Measurements from ENCODE around the gene WDR62. TPM values are rescaled to one million over a fixed set of nuclear protein-coding genes. Genes with fewer than 3 reads are reported as not detected.

Gene WDR62
- total RNA-seq, 1 donor from 2014 or later: 4.3 TPM

GRCh38 chr19:36140304-36141038, 85.8 kb downstream of the WDR62 start:
- peak; percentile 85 for DNase-seq

GRCh38 chr19:36141039-36141927, 86.6 kb downstream of the WDR62 start:
- DNase-seq: peak; percentile 89

- no peak for DNase-seq
Observed at GRCh38 chr19:36142046-36142445, 87.3 kb downstream of the WDR62 start.

- no peak for DNase-seq
Observed at GRCh38 chr19:36142496-36142895, 87.8 kb downstream of the WDR62 start.

GRCh38 chr19:36144624-36145023, 89.9 kb downstream of the WDR62 start:
- no peak for DNase-seq

GRCh38 chr19:36149673-36150406, 95.1 kb downstream of the WDR62 start:
- peak; percentile 28 for DNase-seq

GRCh38 chr19:36150586-36150985, 95.9 kb downstream of the WDR62 start:
- no peak for DNase-seq

- DNase-seq: peak; percentile 78
Observed at GRCh38 chr19:36151144-36152018, 96.7 kb downstream of the WDR62 start.

GRCh38 chr19:36152019-36152351, 97.3 kb downstream of the WDR62 start:
- DNase-seq: no peak

- DNase-seq: peak; percentile 91
Observed at GRCh38 chr19:36152352-36153091, 97.8 kb downstream of the WDR62 start, which contains the start of gene COX7A1. Gene COX7A1, minus strand, starts transcription at chr19:36152447. Its CDS starts 40 bp downstream, at chr19:36152407.

- DNase-seq: no peak
Observed at GRCh38 chr19:36153126-36153525, 98.4 kb downstream of the WDR62 start.

Other genes starting within 250 kb of the WDR62 start
- gene PRODH2, start 242.1 kb upstream of the WDR62 start, total RNA-seq: not detected
- not detected for gene NPHS1, start 202.4 kb upstream of the WDR62 start, total RNA-seq
- 0.51 TPM for gene KIRREL2, start 198.0 kb upstream of the WDR62 start, total RNA-seq
- gene APLP1, start 186.3 kb upstream of the WDR62 start, total RNA-seq: 6.3 TPM
- gene NFKBID, start 154.4 kb upstream of the WDR62 start, total RNA-seq: 2.5 TPM
- gene HCST, start 152.4 kb upstream of the WDR62 start, total RNA-seq: not detected
- gene TYROBP, start 146.6 kb upstream of the WDR62 start, total RNA-seq: 3.6 TPM
- gene LRFN3, start 118.5 kb upstream of the WDR62 start, total RNA-seq: 3.0 TPM
- gene SDHAF1, start 59.7 kb upstream of the WDR62 start, total RNA-seq: 20.8 TPM
- 1.9 TPM for gene SYNE4, start 46.1 kb upstream of the WDR62 start, total RNA-seq
- gene ALKBH6, start 40.7 kb upstream of the WDR62 start, total RNA-seq: 10.1 TPM
- gene CLIP3, start 22.0 kb upstream of the WDR62 start, total RNA-seq: 5.7 TPM
- 6.7 TPM for gene THAP8, start 612 bp upstream of the WDR62 start, total RNA-seq
- gene OVOL3, start 56.2 kb downstream of the WDR62 start, total RNA-seq: not detected
- gene POLR2I, start 60.0 kb downstream of the WDR62 start, total RNA-seq: 35.9 TPM
- gene TBCB, start 60.6 kb downstream of the WDR62 start, total RNA-seq: 139 TPM
- 217 TPM for gene CAPNS1, start 85.2 kb downstream of the WDR62 start, total RNA-seq
- gene COX7A1, start 97.5 kb downstream of the WDR62 start, total RNA-seq: 39.5 TPM
- 11.8 TPM for gene ZNF565, start 159.8 kb downstream of the WDR62 start, total RNA-seq
- 148 TPM for gene ZNF146, start 160.2 kb downstream of the WDR62 start, total RNA-seq